Measurements from ENCODE around the gene PCDH1.

Gene PCDH1

GRCh38 chr5:141878711-141879425 is 658 bp upstream of the PCDH1 start:
- peaks cover 0 to 39% of the 10 kb centered on the region in 2 donors for H3K4me1 ChIP-seq (ENCODE audit: control insufficient read depth in 1 of 2, insufficient read depth in 2 of 2, low read length in 2 of 2)
- H3K4me3 ChIP-seq (ENCODE audit: low read depth in 1 of 2, low read length in 2 of 2): peak overlapping the region; percentile 68 to 69
- H3K27ac ChIP-seq (ENCODE audit: low read length): peak overlapping the region; percentile 67
- H3K9me3 ChIP-seq (ENCODE audit: control insufficient read depth in 1 of 2, low read length in 2 of 2): no peaks in the 10 kb centered on the region
- peaks cover 53% of the 10 kb centered on the region for H3K27me3 ChIP-seq (ENCODE audit: low read depth, low read length)
- no peaks in the 10 kb centered on the region for H3K36me3 ChIP-seq (ENCODE audit: control insufficient read depth in 1 of 2, insufficient read depth in 2 of 2, low read length in 2 of 2)

DNA sequence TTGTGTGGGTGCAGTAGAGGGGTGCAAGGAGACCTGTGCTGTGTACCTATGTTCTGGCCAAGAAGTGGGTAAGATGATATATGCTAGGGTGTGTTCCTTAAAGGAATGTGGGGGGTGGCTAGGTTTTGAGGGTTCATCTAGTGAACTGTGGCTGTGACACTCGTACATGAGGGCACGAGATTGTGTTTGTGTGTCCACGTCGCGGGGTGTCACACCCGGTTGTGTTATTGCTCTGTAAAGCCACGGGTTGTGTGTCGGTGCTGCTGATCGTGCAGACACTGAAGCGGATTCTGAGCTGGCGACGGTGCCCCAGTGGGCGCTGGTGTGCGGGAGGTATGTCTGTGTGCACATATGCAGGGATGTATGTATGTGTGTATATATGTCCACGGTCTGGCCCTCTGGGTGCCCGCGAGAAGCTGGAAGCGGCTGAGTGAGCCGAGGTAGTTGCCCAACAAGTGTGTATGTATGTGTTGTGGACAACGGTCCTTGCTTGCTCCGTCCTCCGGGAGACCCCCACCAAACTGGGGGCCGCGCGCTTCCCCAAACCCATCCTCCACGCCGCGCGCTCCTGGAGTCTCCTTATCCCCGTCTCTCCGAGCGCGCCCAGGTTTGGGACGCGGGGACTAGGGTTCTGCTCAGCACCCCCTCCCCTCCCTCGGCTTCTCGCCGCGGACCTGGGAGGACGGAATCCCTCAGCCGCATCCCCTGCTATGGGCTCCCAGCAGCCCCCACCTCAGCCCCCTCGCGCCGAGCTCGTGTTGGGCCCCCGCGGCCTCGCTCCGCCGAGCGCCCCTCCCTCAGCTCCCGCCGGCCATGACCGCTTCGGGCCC is 639 bp downstream of the PCDH1 start:
- H3K4me1 ChIP-seq (ENCODE audit: control insufficient read depth in 1 of 2, insufficient read depth in 2 of 2, low read length in 2 of 2): peaks cover 0 to 31% of the 10 kb centered on the region in 2 donors
- peak overlapping the region; percentile 78 for H3K27ac ChIP-seq (ENCODE audit: low read length)
- H3K36me3 ChIP-seq (ENCODE audit: control insufficient read depth in 1 of 2, insufficient read depth in 2 of 2, low read length in 2 of 2): no peaks in the 10 kb centered on the region
- no peaks in the 10 kb centered on the region for H3K9me3 ChIP-seq (ENCODE audit: control insufficient read depth in 1 of 2, low read length in 2 of 2)
- H3K27me3 ChIP-seq (ENCODE audit: low read depth, low read length): peaks cover 40% of the 10 kb centered on the region
- peak overlapping the region; percentile 71 to 73 for H3K4me3 ChIP-seq (ENCODE audit: low read depth in 1 of 2, low read length in 2 of 2)

GRCh38 chr5:141876628-141877355 is 1.4 kb downstream of the PCDH1 start:
- Histone ChIP-seq H3K4me1 (ENCODE audit: control insufficient read depth in 1 of 2, insufficient read depth in 2 of 2, low read length in 2 of 2) (peaks cover 0 to 29% of the 10 kb centered on the region in 2 donors), H3K4me3 (ENCODE audit: low read depth in 1 of 2, low read length in 2 of 2) (peak overlapping the region; percentile 71 to 73), H3K36me3 (ENCODE audit: control insufficient read depth in 1 of 2, insufficient read depth in 2 of 2, low read length in 2 of 2) (no peaks in the 10 kb centered on the region), H3K9me3 (ENCODE audit: control insufficient read depth in 1 of 2, low read length in 2 of 2) (no peaks in the 10 kb centered on the region), H3K27ac (ENCODE audit: low read length) (peak overlapping the region; percentile 78), H3K27me3 (ENCODE audit: low read depth, low read length) (peaks cover 32% of the 10 kb centered on the region)

GRCh38 chr5:141875795-141876627 is 2.2 kb downstream of the PCDH1 start:
- H3K27me3 ChIP-seq (ENCODE audit: low read depth, low read length): peaks cover 29% of the 10 kb centered on the region
- peaks cover 7 to 29% of the 10 kb centered on the region in 2 donors for H3K4me1 ChIP-seq (ENCODE audit: control insufficient read depth in 1 of 2, insufficient read depth in 2 of 2, low read length in 2 of 2)
- peak overlapping the region; percentile 71 to 73 for H3K4me3 ChIP-seq (ENCODE audit: low read depth in 1 of 2, low read length in 2 of 2)
- H3K27ac ChIP-seq (ENCODE audit: low read length): peak overlapping the region; percentile 83
- no peaks in the 10 kb centered on the region for H3K9me3 ChIP-seq (ENCODE audit: control insufficient read depth in 1 of 2, low read length in 2 of 2)
- no peaks in the 10 kb centered on the region for H3K36me3 ChIP-seq (ENCODE audit: control insufficient read depth in 1 of 2, insufficient read depth in 2 of 2, low read length in 2 of 2)

DNA sequence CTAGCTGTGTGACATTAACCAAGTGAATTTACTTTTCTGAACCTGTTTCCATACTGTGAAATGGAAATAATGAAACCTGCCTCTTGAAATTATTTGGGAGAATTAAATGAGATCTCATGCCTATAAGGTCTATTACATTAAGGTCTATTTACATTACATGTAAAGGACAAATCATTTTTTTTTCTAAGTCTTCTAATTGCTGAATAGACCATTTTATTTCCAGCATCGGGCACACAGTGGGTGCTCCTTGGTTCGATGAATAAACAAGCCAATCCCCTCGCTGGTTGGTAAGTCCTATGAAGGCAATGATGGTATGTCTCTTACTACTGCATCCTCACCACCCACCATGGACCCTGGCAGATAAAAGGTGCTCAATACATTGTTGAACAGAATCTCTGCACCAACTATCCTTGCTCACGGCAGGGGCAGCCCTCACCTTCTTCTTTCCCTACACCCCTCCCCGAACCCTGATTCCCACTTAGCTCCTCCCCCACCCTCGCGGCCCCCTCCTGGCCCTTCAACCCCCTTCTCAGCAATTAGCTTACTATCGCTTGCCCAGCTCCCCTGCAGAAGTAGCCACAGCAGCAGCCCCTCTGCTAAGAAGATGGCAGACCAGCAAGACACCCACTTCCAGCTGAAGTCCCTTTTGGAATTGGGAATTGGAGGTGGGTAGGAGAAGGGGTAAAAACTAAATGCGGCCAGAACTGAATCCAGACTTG is 3.0 kb downstream of the PCDH1 start:
- peaks cover 12 to 29% of the 10 kb centered on the region in 2 donors for H3K4me1 ChIP-seq (ENCODE audit: control insufficient read depth in 1 of 2, insufficient read depth in 2 of 2, low read length in 2 of 2)
- H3K36me3 ChIP-seq (ENCODE audit: control insufficient read depth in 1 of 2, insufficient read depth in 2 of 2, low read length in 2 of 2): no peaks in the 10 kb centered on the region
- H3K27me3 ChIP-seq (ENCODE audit: low read depth, low read length): peaks cover 25% of the 10 kb centered on the region
- H3K27ac ChIP-seq (ENCODE audit: low read length): peak overlapping the region; percentile 83
- no peaks in the 10 kb centered on the region for H3K9me3 ChIP-seq (ENCODE audit: control insufficient read depth in 1 of 2, low read length in 2 of 2)
- H3K4me3 ChIP-seq (ENCODE audit: low read depth in 1 of 2, low read length in 2 of 2): peak overlapping the region; percentile 52 to 71

- peaks cover 25% of the 10 kb centered on the region for H3K27me3 ChIP-seq (ENCODE audit: low read depth, low read length)
- peak overlapping the region in 1 of 2 donors; percentile 52 for H3K4me3 ChIP-seq (ENCODE audit: low read depth in 1 of 2, low read length in 2 of 2)
- H3K27ac ChIP-seq (ENCODE audit: low read length): peak overlapping the region; percentile 83
- H3K4me1 ChIP-seq (ENCODE audit: control insufficient read depth in 1 of 2, insufficient read depth in 2 of 2, low read length in 2 of 2): peaks cover 17 to 29% of the 10 kb centered on the region in 2 donors
- H3K36me3 ChIP-seq (ENCODE audit: control insufficient read depth in 1 of 2, insufficient read depth in 2 of 2, low read length in 2 of 2): no peaks in the 10 kb centered on the region
- H3K9me3 ChIP-seq (ENCODE audit: control insufficient read depth in 1 of 2, low read length in 2 of 2): no peaks in the 10 kb centered on the region
Observed at GRCh38 chr5:141874262-141874964, 3.8 kb downstream of the PCDH1 start.

GRCh38 chr5:141873933-141874261 is 4.3 kb downstream of the PCDH1 start:
- Histone ChIP-seq H3K9me3 (ENCODE audit: control insufficient read depth in 1 of 2, low read length in 2 of 2) (no peaks in the 10 kb centered on the region), H3K36me3 (ENCODE audit: control insufficient read depth in 1 of 2, insufficient read depth in 2 of 2, low read length in 2 of 2) (peaks cover 0 to under 1% of the 10 kb centered on the region in 2 donors), H3K4me1 (ENCODE audit: control insufficient read depth in 1 of 2, insufficient read depth in 2 of 2, low read length in 2 of 2) (peaks cover 17 to 26% of the 10 kb centered on the region in 2 donors), H3K27me3 (ENCODE audit: low read depth, low read length) (peaks cover 25% of the 10 kb centered on the region), H3K4me3 (ENCODE audit: low read depth in 1 of 2, low read length in 2 of 2) (no peak overlapping the region), H3K27ac (ENCODE audit: low read length) (peak overlapping the region; percentile 83)

- Histone ChIP-seq H3K4me1 (ENCODE audit: control insufficient read depth in 1 of 2, insufficient read depth in 2 of 2, low read length in 2 of 2) (peaks cover 17 to 21% of the 10 kb centered on the region in 2 donors), H3K36me3 (ENCODE audit: control insufficient read depth in 1 of 2, insufficient read depth in 2 of 2, low read length in 2 of 2) (peaks cover 5% of the 10 kb centered on the region in 2 donors), H3K27ac (ENCODE audit: low read length) (peak overlapping the region; percentile 10), H3K9me3 (ENCODE audit: control insufficient read depth in 1 of 2, low read length in 2 of 2) (no peaks in the 10 kb centered on the region), H3K4me3 (ENCODE audit: low read depth in 1 of 2, low read length in 2 of 2) (no peak overlapping the region), H3K27me3 (ENCODE audit: low read depth, low read length) (peaks cover 24% of the 10 kb centered on the region)
Observed at GRCh38 chr5:141872496-141873356, 5.5 kb downstream of the PCDH1 start.

- Histone ChIP-seq H3K36me3 (ENCODE audit: control insufficient read depth in 1 of 2, insufficient read depth in 2 of 2, low read length in 2 of 2) (peaks cover 5% of the 10 kb centered on the region in 2 donors), H3K4me3 (ENCODE audit: low read depth in 1 of 2, low read length in 2 of 2) (no peak overlapping the region), H3K27me3 (ENCODE audit: low read depth, low read length) (peaks cover 15% of the 10 kb centered on the region), H3K27ac (ENCODE audit: low read length) (peak overlapping the region; percentile 37), H3K4me1 (ENCODE audit: control insufficient read depth in 1 of 2, insufficient read depth in 2 of 2, low read length in 2 of 2) (peaks cover 12 to 17% of the 10 kb centered on the region in 2 donors), H3K9me3 (ENCODE audit: control insufficient read depth in 1 of 2, low read length in 2 of 2) (no peaks in the 10 kb centered on the region)
Observed at GRCh38 chr5:141871870-141872269, 6.3 kb downstream of the PCDH1 start.
